GM12878 (cell line): Measurements from ENCODE around the gene L1CAM. TPM values are rescaled to one million over a fixed set of nuclear protein-coding genes. Genes with fewer than 3 reads are reported as not detected.

Source experiments
- ATAC-seq: fragments of 200-7000 bp; cut with Tn5 transposase; 3 replicates; pipeline ENCODE4 v1.9.1; 2020; ENCODE audit warnings: mild to moderate bottlenecking, moderate library complexity
- BruUV-seq: library from RNA; stranded (reverse); fragments of 400-500 nt; replicated peaks from 2 replicates; lab custom pipeline; 2021; lab: Mats Ljungman, UMichigan
- CTCF ChIA-PET: fragments of 300-600 bp; sonication (Branson Sonifier 250); formaldehyde crosslinking; extraction: SDS; loops from one replicate; lab custom pipeline; 2021; ENCODE audit warnings: inconsistent platforms; lab: Yijun Ruan, JAX
- POLR2A ChIA-PET: fragments of 350-600 bp; formaldehyde crosslinking; extraction: SDS; loops from one replicate; lab custom pipeline; 2021; ENCODE audit warnings: inconsistent platforms; lab: Charles Lee
- RAD21 ChIA-PET: fragments of 300-600 bp; sonication (Branson Sonifier 250); formaldehyde crosslinking; loops from one replicate; lab custom pipeline; 2023; ENCODE audit warnings: antibody characterized with exemption; ENCODE audit not compliant: unreplicated experiment; lab: Charles Lee
- SMC1A ChIA-PET: fragments of 300-600 bp; sonication (Branson Sonifier 250); formaldehyde crosslinking; loops from one replicate; lab custom pipeline; 2023; ENCODE audit not compliant: unreplicated experiment, uncharacterized antibody; lab: Charles Lee
- DNase-seq: peaks from one replicate; pipeline ENCODE4 v3.0.0-alpha.2; 2011; ENCODE audit warnings: low read depth, low spot score
- FAIRE-seq: peaks from 3 replicates; lab custom pipeline; 2011; peaks lifted over from hg19 to GRCh38; lab: Jason Lieb, UNC
- H2AFZ ChIP-seq: 2 replicates; pipeline ENCODE4 v1.6.0; 2011; ENCODE audit warnings: low read depth, low read length, control low read depth; ENCODE audit not compliant: control insufficient read depth
- H3K27ac ChIP-seq: 2 replicates; pipeline ENCODE4 v1.5.1; 2011; ENCODE audit warnings: control low read depth; ENCODE audit not compliant: control insufficient read depth, insufficient read depth
- H3K27me3 ChIP-seq, 2 experiments: replicated peaks in 1 of 2; 2 replicates each; pipeline versions ENCODE4 v1.6.0 to v1.6.1; 2011; ENCODE audit warnings: low read length in 1 of 2; ENCODE audit not compliant: control insufficient read depth in 2 of 2, insufficient read depth in 2 of 2
- H3K36me3 ChIP-seq, 2 experiments: 2 replicates each; pipeline ENCODE4 v1.5.1; 2011; ENCODE audit warnings: low read length in 1 of 2; ENCODE audit not compliant: control insufficient read depth in 2 of 2, insufficient read depth in 2 of 2
- H3K4me1 ChIP-seq: 2 replicates; pipeline ENCODE4 v1.6.1; 2011; ENCODE audit warnings: mild to moderate bottlenecking, low read length, moderate library complexity, mixed read lengths; ENCODE audit not compliant: control insufficient read depth, insufficient read depth
- H3K4me2 ChIP-seq: 2 replicates; pipeline ENCODE4 v1.6.0; 2011; ENCODE audit warnings: control low read depth; ENCODE audit not compliant: control insufficient read depth, insufficient read depth
- H3K4me3 ChIP-seq: fragments of 200-600 bp; sonication (generic); 2 replicates; pipeline ENCODE4 v1.5.1; 2016
- H3K79me2 ChIP-seq: 2 replicates; pipeline ENCODE4 v1.6.0; 2011; ENCODE audit warnings: low read length; ENCODE audit not compliant: control insufficient read depth, insufficient read depth
- H3K9ac ChIP-seq: 2 replicates; pipeline ENCODE4 v1.8.0; 2011; ENCODE audit warnings: low read length, control low read depth, mixed read lengths; ENCODE audit not compliant: control insufficient read depth, insufficient read depth
- H3K9me3 ChIP-seq: replicated peaks from 3 replicates; pipeline ENCODE4 v1.5.1; 2011; ENCODE audit warnings: mild to moderate bottlenecking, low read length; ENCODE audit not compliant: control insufficient read depth, insufficient read depth
- H4K20me1 ChIP-seq: 2 replicates; pipeline ENCODE4 v1.6.0; 2011; ENCODE audit not compliant: control insufficient read depth, insufficient read depth
- ASH2L ChIP-seq: fragments of 300-600, 200-600 bp; sonication (generic); IDR thresholded peaks from 2 replicates; pipeline ENCODE4 v1.6.1; 2017; ENCODE audit warnings: low read depth, mild to moderate bottlenecking, borderline replicate concordance
- ATF3 ChIP-seq: IDR thresholded peaks from 2 replicates; pipeline ENCODE4 v1.6.1; 2011; ENCODE audit warnings: low read depth, mild to moderate bottlenecking, low read length, moderate library complexity, borderline replicate concordance; ENCODE audit errors: extremely low read depth
- BCLAF1 ChIP-seq: fragments of 450-650 bp; IDR thresholded peaks from 2 replicates; pipeline ENCODE4 v1.6.1; 2017; ENCODE audit warnings: antibody characterized with exemption, mild to moderate bottlenecking, moderate library complexity
- EED ChIP-seq: sonication (generic); IDR thresholded peaks from 2 replicates; pipeline ENCODE4 v1.6.1; 2016; ENCODE audit warnings: antibody characterized with exemption, low read depth
- EGR1 ChIP-seq, 2 experiments: IDR thresholded peaks; 1 replicate in 1 of 2; 2 replicates in 1 of 2; pipeline ENCODE4 v1.6.1; 2011 to 2012; ENCODE audit warnings: low read depth in 2 of 2, low read length in 2 of 2, borderline replicate concordance in 1 of 2, mild to moderate bottlenecking in 1 of 2, moderate library complexity in 1 of 2
- EP300 ChIP-seq, 2 experiments: fragments of 150-350 bp in 1 of 2; IDR thresholded peaks; 2 replicates each; pipeline ENCODE4 v1.6.1; 2011 to 2012; ENCODE audit warnings: low read depth in 2 of 2, low read length in 2 of 2, borderline replicate concordance in 1 of 2, improper control_type of control experiment in 1 of 2, inconsistent platforms in 1 of 2; ENCODE audit not compliant: control insufficient read depth in 1 of 2
- HCFC1 ChIP-seq: fragments of 150-350 bp; IDR thresholded peaks from 2 replicates; pipeline ENCODE4 v1.6.1; 2014; ENCODE audit warnings: low read length
- MAX ChIP-seq: IDR thresholded peaks from 2 replicates; pipeline ENCODE4 v1.6.1; 2012; ENCODE audit warnings: low read depth, low read length, improper control_type of control experiment
- MEF2A ChIP-seq: IDR thresholded peaks from 2 replicates; pipeline ENCODE4 v1.6.1; 2011; ENCODE audit warnings: low read depth, mild to moderate bottlenecking, low read length, moderate library complexity; ENCODE audit not compliant: insufficient read depth
- MEF2B ChIP-seq: fragments of 450-650 bp; IDR thresholded peaks from 2 replicates; pipeline ENCODE4 v1.6.1; 2018; ENCODE audit warnings: mild to moderate bottlenecking, moderate library complexity; ENCODE audit not compliant: partially characterized antibody, poor library complexity, severe bottlenecking
- MTA3 ChIP-seq: IDR thresholded peaks from 2 replicates; pipeline ENCODE4 v1.6.1; 2012; ENCODE audit warnings: low read length, inconsistent platforms, borderline replicate concordance
- PML ChIP-seq: IDR thresholded peaks from 2 replicates; pipeline ENCODE4 v1.6.1; 2012; ENCODE audit warnings: low read length, inconsistent platforms
- RAD21 ChIP-seq: IDR thresholded peaks from 2 replicates; pipeline ENCODE4 v1.6.1; 2011; ENCODE audit warnings: mild to moderate bottlenecking, low read depth, low read length, moderate library complexity; ENCODE audit not compliant: insufficient read depth
- SIN3A ChIP-seq: IDR thresholded peaks from 2 replicates; pipeline ENCODE4 v1.6.1; 2012; ENCODE audit warnings: low read depth, low read length, improper control_type of control experiment
- YBX1 ChIP-seq: fragments of 450-650 bp; IDR thresholded peaks from 2 replicates; pipeline ENCODE4 v1.6.1; 2016; ENCODE audit warnings: antibody characterized with exemption
- ZNF384 ChIP-seq: IDR thresholded peaks from 2 replicates; pipeline ENCODE4 v1.6.1; 2012; ENCODE audit warnings: low read depth, mild to moderate bottlenecking, low read length, improper control_type of control experiment, borderline replicate concordance
- WGBS: methylation state at CpG from one replicate; pipeline ENCODE4 v1.1.6; 2016; ENCODE audit warnings: low lambda C conversion rate; ENCODE audit not compliant: insufficient replicate concordance, insufficient coverage; ENCODE audit errors: missing lambda C conversion rate; 5-methylcytosine and 5-hydroxymethylcytosine counted together
- in situ Hi-C: fragments of 300-500 bp; cut with MboI; formaldehyde crosslinking; loops from 9 replicates; pipeline ENCODE4 v1.14.3; 2018; ENCODE audit warnings: mixed read lengths
- intact Hi-C: fragments of 100-400 bp; cut with micrococcal nuclease; formaldehyde crosslinking; loops from one replicate; pipeline ENCODE4 v1.14.2; 2022; ENCODE audit not compliant: unreplicated experiment
- polyA plus RNA-seq, 11 experiments: library from polyadenylated mRNA; depleted of rRNA in 4 of 11; unstranded in 6 of 11; stranded (reverse) in 5 of 11; fragments of >200 nt; fragmentation: Nextera tagmentation in 4 of 11; fragmentation: Illumina TruSeq in 1 of 11; extraction: Ambion mirVana in 4 of 11; extraction: Trizol in 1 of 11; gene quantifications; 1 replicate in 1 of 11; 2 replicates in 10 of 11; pipeline versions ENCODE4 v1.2.1 to v1.2.3, GENCODE V29; 2011 to 2016; ENCODE audit warnings: inconsistent platforms in 2 of 11, missing spikeins in 2 of 11, low read depth in 1 of 11
- total RNA-seq, 4 experiments: library from RNA; depleted of rRNA in 3 of 4; stranded (reverse); fragments of >200 nt in 3 of 4; fragmentation: Illumina TruSeq in 1 of 4; extraction: Trizol in 1 of 4; gene quantifications; 2 replicates each; pipeline versions ENCODE4 v1.2.1 to v1.2.3, GENCODE V29; 2013 to 2021

Gene L1CAM
- total and polyA plus RNA-seq, 10 of the 15 experiments (the other 5 are each of a cell fraction or from before 2014, with no cell fraction given): 0.01 to 0.64 (median 0.09) TPM; not detected in 5

GRCh38 chrX:153820601-153821000 is 65.4 kb downstream of the L1CAM start:
- ChIA-PET CTCF (no interaction called here), POLR2A (no interaction called here), RAD21 (no interaction called here), SMC1A (no interaction called here)
- FAIRE-seq: no peak
- 57% methylated on average over 7 of the region's 7 CpGs for WGBS
- intact Hi-C loops (no loop called here), in situ Hi-C loops (loop anchor here (25.0 kb wide), 1 partner anchor 633 kb away; the partner anchor contains the start of gene MAGEA1)
- H3K9me3 ChIP-seq: no peaks in the 10 kb centered on the region
- H3K9ac ChIP-seq: no peak overlapping the region
- no peaks in the 10 kb centered on the region for H3K79me2 ChIP-seq
- no peaks in the 10 kb centered on the region for H3K36me3 ChIP-seq
- DNase-seq: no peak
- no TSS peak for BruUV-seq
- no peaks in the 10 kb centered on the region for H4K20me1 ChIP-seq
- no peak overlapping the region for H2AFZ ChIP-seq
- no peaks in the 10 kb centered on the region for H3K4me1 ChIP-seq
- H3K27me3 ChIP-seq: no peaks in the 10 kb centered on the region; a peak in 2 of 4 replicates
- TF ChIP-seq MTA3: no peak
- TF ChIP-seq ATF3: no peak
- TF ChIP-seq EGR1 (IDR thresholded peaks at IDR 0.05; ENCODE audit: borderline replicate concordance in 1 of 2, low read depth in 2 of 2, low read length in 2 of 2): no peak
- TF ChIP-seq ASH2L: no peak
- no peak for TF ChIP-seq EED
- no peak for TF ChIP-seq RAD21
- TF ChIP-seq MEF2B: no peak
- no peak for TF ChIP-seq YBX1
- no peak for TF ChIP-seq EP300 (IDR thresholded peaks at IDR 0.05; ENCODE audit: borderline replicate concordance in 1 of 2, control insufficient read depth in 1 of 2, low read depth in 2 of 2, low read length in 2 of 2)
- no peak for TF ChIP-seq SIN3A
- no peak for TF ChIP-seq MEF2A
- TF ChIP-seq PML: no peak
- no peak for TF ChIP-seq BCLAF1
- TF ChIP-seq MAX: no peak
- no peak for TF ChIP-seq HCFC1
- TF ChIP-seq ZNF384: no peak
- TF ChIP-seq, all 136 proteins: peak for 0
- no peak for ATAC-seq
- H3K4me3 ChIP-seq: no peak overlapping the region
- no peak overlapping the region for H3K4me2 ChIP-seq
- no peak overlapping the region for H3K27ac ChIP-seq
